Esophagus muscularis mucosa (tissue), 3 donors: ENCODE results near the gene CAMK2G.

Experiments
- EP300 ChIP-seq: sonication (generic); formaldehyde crosslinking; IDR thresholded peaks from one replicate; pipeline ENCODE4 v1.6.1; 2017; ENCODE audit warnings: antibody characterized with exemption
- POLR2A ChIP-seq: fragments of 450-650 bp; IDR thresholded peaks from one replicate; pipeline ENCODE4 v1.6.1; 2017; ENCODE audit warnings: antibody characterized with exemption, moderate library complexity, mild to moderate bottlenecking, low read depth
- POLR2AphosphoS5 ChIP-seq, 2 donors: sonication (generic); formaldehyde crosslinking; IDR thresholded peaks; one replicate each; pipeline ENCODE4 v1.6.1; 2017; ENCODE audit warnings: antibody characterized with exemption in 2 of 2

GRCh38 chr10:73841061-73841421, 33.3 kb downstream of the CAMK2G start:
- TF ChIP-seq POLR2A (no peak), EP300 (no peak), POLR2AphosphoS5 (IDR thresholded peaks at IDR 0.05) (no peak)
